HepG2 (cell line): ENCODE results near the gene TNFAIP6. TPM values are rescaled to one million over a fixed set of nuclear protein-coding genes. Genes with fewer than 3 reads are reported as not detected.

Experiments used
- ARID5B ChIP-seq: IDR thresholded peaks from 2 replicates; pipeline ENCODE4 v1.4.0; 2020; ENCODE audit warnings: mild to moderate bottlenecking, missing genetic modification reagents
- E2F2 ChIP-seq: sonication (generic); formaldehyde crosslinking; IDR thresholded peaks from 2 replicates; pipeline ENCODE4 v1.4.0; 2020; ENCODE audit warnings: missing genetic modification reagents, borderline replicate concordance
- FOSL2 ChIP-seq: sonication (generic); formaldehyde crosslinking; IDR thresholded peaks from 2 replicates; pipeline ENCODE4 v1.4.0; 2020; ENCODE audit warnings: missing genetic modification reagents
- HMGXB3 ChIP-seq: sonication (generic); formaldehyde crosslinking; IDR thresholded peaks from 2 replicates; pipeline ENCODE4 v1.4.0; 2020; ENCODE audit warnings: missing genetic modification reagents, borderline replicate concordance
- MBNL3 ChIP-seq: fragments of 250-450 bp; sonication (Bioruptor Pico); conservative IDR thresholded peaks from 2 replicates; pipeline ENCODE4 v1.8.0; 2022; ENCODE audit warnings: mild to moderate bottlenecking, inconsistent platforms
- MXI1 ChIP-seq: IDR thresholded peaks from 3 replicates; pipeline ENCODE4 v1.6.1; 2012; ENCODE audit warnings: low read depth, low read length, inconsistent platforms, borderline replicate concordance
- TCF7L2 ChIP-seq: IDR thresholded peaks from 2 replicates; pipeline ENCODE4 v1.6.1; 2011; ENCODE audit warnings: mild to moderate bottlenecking, low read depth, low read length, moderate library complexity
- USF2 ChIP-seq, 2 experiments: sonication (generic) in 1 of 2; formaldehyde crosslinking in 1 of 2; IDR thresholded peaks; 2 replicates each; pipeline versions ENCODE4 v1.5.1 to v1.6.1; 2011 to 2020; ENCODE audit warnings: borderline replicate concordance in 1 of 2, low read depth in 1 of 2, low read length in 1 of 2, mild to moderate bottlenecking in 1 of 2, missing genetic modification reagents in 1 of 2, moderate library complexity in 1 of 2
- XRCC5 ChIP-seq: fragments of 200-400 bp; formaldehyde crosslinking; optimal IDR thresholded peaks from 2 replicates; pipeline ENCODE3; 2017; ENCODE audit warnings: mild to moderate bottlenecking, low read length
- ZNF768 ChIP-seq: sonication (generic); formaldehyde crosslinking; IDR thresholded peaks from 2 replicates; pipeline ENCODE4 v1.4.0; 2020; ENCODE audit warnings: missing genetic modification reagents
- ZNF781 ChIP-seq: sonication (generic); formaldehyde crosslinking; IDR thresholded peaks from 2 replicates; pipeline ENCODE4 v1.5.1; 2020; ENCODE audit warnings: borderline replicate concordance, mild to moderate bottlenecking, missing genetic modification reagents; ENCODE audit errors: not compliant biosample characterization
- ZNF800 ChIP-seq: sonication (generic); formaldehyde crosslinking; IDR thresholded peaks from 2 replicates; pipeline ENCODE4 v1.4.0; 2020; ENCODE audit warnings: missing genetic modification reagents
- polyA plus RNA-seq, 8 experiments: library from polyadenylated mRNA; depleted of rRNA in 3 of 8; stranded (reverse) in 7 of 8; unstranded in 1 of 8; fragments of >200 nt; fragmentation: Illumina TruSeq in 4 of 8; extraction: Trizol in 4 of 8; gene quantifications; 2 replicates each; pipeline versions ENCODE4 v1.2.1 to v1.2.3, GENCODE V29; 2011 to 2016; ENCODE audit warnings: low read depth in 4 of 8, missing spikeins in 1 of 8, mixed read lengths in 1 of 8; ENCODE audit not compliant: insufficient read depth in 1 of 8
- total RNA-seq, 5 experiments: library from RNA; depleted of rRNA; stranded (reverse); fragments of >200 nt; fragmentation: Illumina TruSeq; extraction: Trizol; gene quantifications; 2 replicates each; pipeline ENCODE4 v1.2.3, GENCODE V29; 2016; ENCODE audit warnings: low read depth in 1 of 5

TNFAIP6 gene
- total and polyA plus RNA-seq, 2 of the 13 experiments (the other 11 are each of a cell fraction or from before 2014, with no cell fraction given): not detected

GRCh38 chr2:151409601-151410484 is 52.5 kb downstream of the TNFAIP6 start, which contains the start of gene RIF1 (continued):
- TF ChIP-seq USF2 (IDR thresholded peaks at IDR 0.05; ENCODE audit: low read depth, low read length) (no peak), USF2 (CRISPR knock-in tag; IDR thresholded peaks at IDR 0.05; ENCODE audit: borderline replicate concordance) (peak; percentile 26; the same call in 1 of the 2 replicates), MXI1 (peak; percentile 69; the same call in 2 of the 3 replicates), HMGXB3 (CRISPR knock-in tag) (peak; percentile 41; the same call in 1 of the 2 replicates), TCF7L2 (no peak), ARID5B (CRISPR knock-in tag) (peak; percentile 60), MBNL3 (no peak), XRCC5 (peak; percentile 99), ZNF800 (no peak; the same call in 1 of the 2 replicates), FOSL2 (CRISPR knock-in tag) (peak; percentile 54), ZNF768 (CRISPR knock-in tag) (peak; percentile 69; the same call in 1 of the 2 replicates), ZNF781 (CRISPR knock-in tag) (peak; percentile 78), E2F2 (CRISPR knock-in tag) (peak; percentile 98; the same call in 1 of the 2 replicates)
